Right lobe of liver (tissue), 6 donors: ENCODE measurements around the gene COL23A1. TPM values are rescaled to one million over a fixed set of nuclear protein-coding genes. Genes with fewer than 3 reads are reported as not detected.
A peak's percentile ranks its signal among the peaks of the same experiment; 100 is the strongest.
"Not testable (repeated sequence)": the region's sequence is repeated elsewhere in the genome, so short reads cannot be mapped to it uniquely, and the experiment has no call there.

Experiments used
- ATAC-seq, 4 donors: fragments of 200-7000 bp; cut with Tn5 transposase; one replicate each; pipeline ENCODE4 v1.9.1; 2020; ENCODE audit warnings: mild to moderate bottlenecking in 4 of 4, moderate library complexity in 4 of 4
- DNase-seq, 3 donors: peaks; one replicate each; pipeline ENCODE4 v3.0.0-alpha.2; 2020
- H3K27ac ChIP-seq, 3 donors: fragments of 200-600 bp; one replicate each; pipeline ENCODE4 v1.8.0; 2022
- H3K27me3 ChIP-seq, 2 donors: fragments of 200-600 bp; one replicate each; pipeline ENCODE4 v1.8.0; 2022
- H3K36me3 ChIP-seq, 4 donors: fragments of 200-600 bp; sonication (generic) in 1 of 4; one replicate each; pipeline versions ENCODE4 v1.5.1 to v1.8.0; 2017 to 2022; ENCODE audit warnings: control low read depth in 1 of 4
- H3K4me1 ChIP-seq, 4 donors: fragments of 200-600 bp; sonication (generic) in 1 of 4; one replicate each; pipeline versions ENCODE4 v1.5.1 to v1.8.0; 2017 to 2022; ENCODE audit warnings: control low read depth in 1 of 4
- H3K4me3 ChIP-seq, 3 donors: fragments of 200-600 bp; one replicate each; pipeline ENCODE4 v1.8.0; 2022
- H3K9me3 ChIP-seq, 4 donors: fragments of 200-600 bp; sonication (generic) in 1 of 4; one replicate each; pipeline versions ENCODE4 v1.5.1 to v1.8.0; 2017 to 2022; ENCODE audit warnings: control low read depth in 1 of 4
- POLR2A ChIP-seq: fragments of 450-650 bp; IDR thresholded peaks from one replicate; pipeline ENCODE4 v1.6.1; 2017; ENCODE audit warnings: antibody characterized with exemption, mild to moderate bottlenecking
- WGBS: methylation state at CpG from one replicate; pipeline ENCODE4 v1.1.6; 2018; ENCODE audit warnings: low coverage, low lambda C conversion rate; ENCODE audit not compliant: insufficient coverage; ENCODE audit errors: missing lambda C conversion rate; 5-methylcytosine and 5-hydroxymethylcytosine counted together
- intact Hi-C, 2 donors: fragments of 100-400 bp; cut with DNase I; formaldehyde crosslinking; loops; one replicate each; pipeline versions ENCODE4 v1.11.2 to v1.14.1; 2022
- total RNA-seq, 6 experiments: library from RNA; depleted of rRNA in 2 of 6; stranded (reverse); fragments of >200 nt in 2 of 6; fragmentation: NEBNext Ultra II Directional in 3 of 6; extraction: Animal tissue kit (Norgen Biotek cat#: 25700) in 3 of 6; gene quantifications; one replicate each; pipeline versions ENCODE4 v1.1.0 to v1.2.4, GENCODE V29; 2016 to 2023
- TF ChIP-seq, protein P1 (sequence below), 4 donors: fragments of 200-600 bp in 3 of 4; fragments of 450-650 bp in 1 of 4; IDR thresholded peaks; one replicate each; pipeline versions ENCODE4 v1.5.1 to v1.8.0; 2016 to 2022; ENCODE audit warnings: antibody characterized with exemption in 4 of 4, mild to moderate bottlenecking in 2 of 4
- donor health status: DM: no; HTN: yes; CAD: no.
- donor health status: DM: no; HTN: no; CAD: no.
- donor health status: DM: no; HTN: no; CAD: no.
- donor health status: DM: no; HTN: yes; CAD: no.
- donor health status: DM: no; HTN: yes; CAD: no.

The COL23A1 gene
- total RNA-seq, 6 experiments from 2014 or later: 0.25 to 1.2 (median 0.50) TPM

- 74% methylated on average over 10 of the region's 17 CpGs for WGBS
- TF ChIP-seq POLR2A: no peak
- TF ChIP-seq, protein P1, sequence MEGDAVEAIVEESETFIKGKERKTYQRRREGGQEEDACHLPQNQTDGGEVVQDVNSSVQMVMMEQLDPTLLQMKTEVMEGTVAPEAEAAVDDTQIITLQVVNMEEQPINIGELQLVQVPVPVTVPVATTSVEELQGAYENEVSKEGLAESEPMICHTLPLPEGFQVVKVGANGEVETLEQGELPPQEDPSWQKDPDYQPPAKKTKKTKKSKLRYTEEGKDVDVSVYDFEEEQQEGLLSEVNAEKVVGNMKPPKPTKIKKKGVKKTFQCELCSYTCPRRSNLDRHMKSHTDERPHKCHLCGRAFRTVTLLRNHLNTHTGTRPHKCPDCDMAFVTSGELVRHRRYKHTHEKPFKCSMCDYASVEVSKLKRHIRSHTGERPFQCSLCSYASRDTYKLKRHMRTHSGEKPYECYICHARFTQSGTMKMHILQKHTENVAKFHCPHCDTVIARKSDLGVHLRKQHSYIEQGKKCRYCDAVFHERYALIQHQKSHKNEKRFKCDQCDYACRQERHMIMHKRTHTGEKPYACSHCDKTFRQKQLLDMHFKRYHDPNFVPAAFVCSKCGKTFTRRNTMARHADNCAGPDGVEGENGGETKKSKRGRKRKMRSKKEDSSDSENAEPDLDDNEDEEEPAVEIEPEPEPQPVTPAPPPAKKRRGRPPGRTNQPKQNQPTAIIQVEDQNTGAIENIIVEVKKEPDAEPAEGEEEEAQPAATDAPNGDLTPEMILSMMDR (IDR thresholded peaks at IDR 0.05): no peak
- ATAC-seq: no peak
- H3K36me3 ChIP-seq: no peaks in the 10 kb centered on the region
- H3K4me1 ChIP-seq: no peaks in the 10 kb centered on the region
- H3K27me3 ChIP-seq: no peaks in the 10 kb centered on the region
- no peak overlapping the region for H3K4me3 ChIP-seq
- H3K9me3 ChIP-seq: no peaks in the 10 kb centered on the region
- no peak overlapping the region for H3K27ac ChIP-seq
- intact Hi-C loops: no loop called here
- DNase-seq: peak in 2 of 3 donors; percentile 25 to 34
Observed at GRCh38 chr5:178304761-178305645, 285.2 kb downstream of the COL23A1 start.

GRCh38 chr5:178304016-178304415, 286.2 kb downstream of the COL23A1 start:
- Histone ChIP-seq H3K27ac (no peak overlapping the region), H3K4me3 (no peak overlapping the region), H3K27me3 (no peaks in the 10 kb centered on the region), H3K4me1 (no peaks in the 10 kb centered on the region), H3K36me3 (no peaks in the 10 kb centered on the region), H3K9me3 (no peaks in the 10 kb centered on the region)
- TF ChIP-seq POLR2A: no peak
- TF ChIP-seq, protein P1 (IDR thresholded peaks at IDR 0.05): no peak
- intact Hi-C loops: no loop called here
- DNase-seq (peak in 2 of 3 donors; percentile 14 to 17), ATAC-seq (no peak)
- 85% methylated on average over 4 of the region's 12 CpGs for WGBS

GRCh38 chr5:178302321-178302720, 287.9 kb downstream of the COL23A1 start:
- H3K4me3 ChIP-seq, H3K27ac ChIP-seq, H3K9me3 ChIP-seq, H3K27me3 ChIP-seq, H3K36me3 ChIP-seq, ATAC-seq, intact Hi-C loops, H3K4me1 ChIP-seq: not testable (repeated sequence)
- 43% methylated on average over 3 of the region's 16 CpGs for WGBS
- peak in 1 of 3 donors; percentile 7 for DNase-seq

- 60% methylated on average over 4 of the region's 15 CpGs for WGBS
- H3K27ac ChIP-seq: no peak overlapping the region
- ATAC-seq (no peak), DNase-seq (peak in 2 of 3 donors; percentile 11 to 14)
- no peaks in the 10 kb centered on the region for H3K36me3 ChIP-seq
- H3K4me3 ChIP-seq: no peak overlapping the region
- TF ChIP-seq, protein P1 (IDR thresholded peaks at IDR 0.05): no peak
- TF ChIP-seq POLR2A: no peak
- H3K4me1 ChIP-seq: no peaks in the 10 kb centered on the region
- no peaks in the 10 kb centered on the region for H3K9me3 ChIP-seq
- no peaks in the 10 kb centered on the region for H3K27me3 ChIP-seq
- intact Hi-C loops: no loop called here
Observed at GRCh38 chr5:178301641-178302040, 288.6 kb downstream of the COL23A1 start.

DNA sequence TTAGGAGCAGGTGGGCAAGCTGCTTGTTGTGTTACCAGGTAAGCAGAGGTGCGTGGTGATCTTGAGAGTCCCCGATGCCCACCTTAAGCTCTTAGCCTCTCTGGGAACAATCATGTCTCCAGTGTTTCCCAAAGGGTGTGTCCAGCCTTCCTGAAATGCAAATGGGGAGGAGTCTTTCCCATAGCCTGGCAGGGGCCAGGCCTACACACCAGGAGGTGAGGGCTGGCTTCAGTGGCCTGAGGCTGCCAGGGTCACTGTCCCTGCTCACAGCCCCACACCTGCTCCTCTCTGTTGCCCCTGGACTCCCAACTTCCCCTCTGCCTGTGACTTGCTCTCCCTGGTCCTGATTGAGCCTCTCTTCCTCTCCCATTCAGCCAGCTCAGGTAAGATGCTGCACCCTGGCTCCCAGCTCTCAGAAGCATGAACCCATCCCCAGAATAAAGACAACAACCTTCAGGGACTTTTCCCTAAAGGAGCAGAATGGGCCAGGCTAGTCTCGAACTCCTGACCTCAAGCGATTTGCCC, 291.8 kb downstream of the COL23A1 start:
- Histone ChIP-seq H3K4me1 (no peaks in the 10 kb centered on the region), H3K9me3 (no peaks in the 10 kb centered on the region), H3K27ac (no peak overlapping the region), H3K4me3 (no peak overlapping the region), H3K27me3 (no peaks in the 10 kb centered on the region), H3K36me3 (no peaks in the 10 kb centered on the region)
- WGBS: 92% methylated on average over 2 of the region's 4 CpGs
- TF ChIP-seq POLR2A: no peak
- TF ChIP-seq, protein P1 (IDR thresholded peaks at IDR 0.05): no peak
- peak in 2 of 3 donors; percentile 14 to 19 for DNase-seq
- intact Hi-C loops: no loop called here
- ATAC-seq: no peak
